ENCODE measurements around the gene OARD1. TPM values are rescaled to one million over a fixed set of nuclear protein-coding genes. Genes with fewer than 3 reads are reported as not detected.

OARD1 gene
- total RNA-seq, 1 experiment from 2014 or later, result 33.7 TPM

DNA sequence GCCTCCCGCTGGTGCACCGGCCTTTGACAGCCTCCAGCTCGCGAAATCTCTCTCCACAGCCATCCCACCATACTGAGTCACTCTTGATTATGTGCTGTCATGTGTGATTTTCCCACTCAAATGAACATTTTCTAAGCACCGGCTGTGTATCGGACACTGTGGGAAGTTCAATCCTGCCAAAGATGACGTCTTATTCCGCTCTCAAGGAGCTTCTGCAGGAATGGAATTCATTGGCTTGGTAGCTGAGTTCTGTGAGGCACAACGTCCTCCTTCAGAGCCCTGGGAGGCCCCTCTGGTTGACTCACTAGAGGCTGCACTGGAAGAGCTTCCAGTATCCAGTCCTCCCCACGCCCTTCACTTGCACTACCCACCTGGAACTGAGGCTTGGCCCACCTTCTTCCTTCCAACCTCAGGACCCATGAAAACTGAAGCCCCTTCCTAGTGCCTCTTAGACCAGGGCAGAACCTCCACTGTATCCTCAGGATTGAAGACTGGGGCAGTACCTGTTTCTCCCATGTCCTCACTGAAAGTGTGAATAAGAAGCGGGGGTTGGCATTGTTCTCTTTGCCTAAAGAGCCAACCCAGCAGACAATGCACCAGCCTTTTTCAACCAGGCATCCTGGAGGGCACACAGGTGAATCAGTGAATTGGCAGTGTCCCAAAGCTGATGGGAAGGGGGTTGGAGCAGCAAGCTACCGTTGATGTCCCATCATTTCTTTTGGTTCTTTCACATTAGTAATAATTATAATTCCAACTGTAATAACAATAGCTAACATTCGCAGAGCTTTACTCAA, 34.9 kb downstream of the OARD1 start:
- no peaks in the 10 kb centered on the region for H3K36me3 Mint-ChIP-seq
- H3K4me3 Mint-ChIP-seq, result no peak overlapping the region
- H3K4me1 Mint-ChIP-seq, result peaks cover 15% of the 10 kb centered on the region
- no peak for TF ChIP-seq CREM (CRISPR knock-in tag; IDR thresholded peaks at IDR 0.05)
- TF ChIP-seq HMGA2 (CRISPR knock-in tag; IDR thresholded peaks at IDR 0.05), result no peak
- TF ChIP-seq NR2C2 (CRISPR knock-in tag; IDR thresholded peaks at IDR 0.05), result no peak
- no peak for TF ChIP-seq IRF2 (CRISPR knock-in tag; IDR thresholded peaks at IDR 0.05; ENCODE audit: borderline replicate concordance, low read depth)
- no peak for TF ChIP-seq TCF7 (CRISPR knock-in tag; IDR thresholded peaks at IDR 0.05; ENCODE audit: low read depth)
- no peak for TF ChIP-seq NFYB (CRISPR knock-in tag; conservative IDR thresholded peaks at IDR 0.05; ENCODE audit: low read depth)
- no peak for TF ChIP-seq ZNF532 (CRISPR knock-in tag; IDR thresholded peaks at IDR 0.05; ENCODE audit: borderline replicate concordance)
- no peak for TF ChIP-seq ZNF423 (CRISPR knock-in tag; IDR thresholded peaks at IDR 0.05)
- TF ChIP-seq HMGXB4 (CRISPR knock-in tag; IDR thresholded peaks at IDR 0.05), result no peak
- no peak for TF ChIP-seq ZBTB43 (CRISPR knock-in tag; IDR thresholded peaks at IDR 0.05)
- TF ChIP-seq MYBL2 (CRISPR knock-in tag; IDR thresholded peaks at IDR 0.05), result no peak
- no peak for TF ChIP-seq ZBTB21 (CRISPR knock-in tag; IDR thresholded peaks at IDR 0.05; ENCODE audit: borderline replicate concordance)
- TF ChIP-seq AFF4 (CRISPR knock-in tag; IDR thresholded peaks at IDR 0.05; ENCODE audit: borderline replicate concordance), result no peak
- TF ChIP-seq EMX1 (CRISPR knock-in tag; IDR thresholded peaks at IDR 0.05), result no peak
- no peak for TF ChIP-seq SMAD4 (CRISPR knock-in tag; IDR thresholded peaks at IDR 0.05)
- H3K27me3 Mint-ChIP-seq (ENCODE audit: low read depth), result no peaks in the 10 kb centered on the region
- CTCF ChIA-PET, result interaction anchor here (0.8 to 4.5 kb wide), 10 partner anchors 8 to 195 kb away, joined by 3 to 94 read pairs (median 4); no protein-coding TSS in a partner anchor
- H3K9me3 Mint-ChIP-seq, result no peaks in the 10 kb centered on the region
- DNase-seq (ENCODE audit: low spot score) (no peak), ATAC-seq (no peak)
- POLR2A ChIA-PET, result no interaction called here
- no peak overlapping the region for H3K27ac Mint-ChIP-seq

Measured in WTC11 (cell line).